Neural progenitor cell (in vitro differentiated cells): ENCODE results near the gene IFFO2. TPM values are rescaled to one million over a fixed set of nuclear protein-coding genes. Genes with fewer than 3 reads are reported as not detected.

Experiments
- DNase-seq: peaks from one replicate; pipeline ENCODE4 v3.0.0-alpha.2; 2016; ENCODE audit warnings: low spot score
- H2AFZ ChIP-seq: fragments of 200-600 bp; sonication (generic); replicated peaks from 2 replicates; pipeline ENCODE4 v1.6.1; 2016; ENCODE audit warnings: antibody characterized with exemption
- H3F3A ChIP-seq: fragments of 200-600 bp; sonication (generic); 2 replicates; pipeline ENCODE4 v1.6.1; 2016; ENCODE audit warnings: antibody characterized with exemption, low read depth
- H3K27ac ChIP-seq: fragments of 200-600 bp; sonication (generic); 2 replicates; pipeline ENCODE4 v1.5.1; 2016; ENCODE audit warnings: mild to moderate bottlenecking
- H3K27me3 ChIP-seq: fragments of 200-600 bp; sonication (generic); 2 replicates; pipeline ENCODE4 v1.6.1; 2016; ENCODE audit warnings: mild to moderate bottlenecking, moderate library complexity
- H3K36me3 ChIP-seq: fragments of 200-600 bp; sonication (generic); 2 replicates; pipeline ENCODE4 v1.5.1; 2016
- H3K4me1 ChIP-seq: fragments of 200-600 bp; sonication (generic); 2 replicates; pipeline ENCODE4 v1.6.1; 2016; ENCODE audit warnings: mixed run types
- H3K4me2 ChIP-seq: fragments of 200-600 bp; sonication (generic); 2 replicates; pipeline ENCODE4 v1.6.1; 2016
- H3K4me3 ChIP-seq: fragments of 200-600 bp; sonication (generic); 2 replicates; pipeline ENCODE4 v1.5.1; 2016
- H3K79me2 ChIP-seq: fragments of 200-600 bp; sonication (generic); 2 replicates; pipeline ENCODE4 v1.6.1; 2016; ENCODE audit warnings: low read depth
- H3K9ac ChIP-seq: fragments of 200-600 bp; sonication (generic); 2 replicates; pipeline ENCODE4 v1.6.1; 2016
- H3K9me3 ChIP-seq: fragments of 200-600 bp; sonication (generic); 2 replicates; pipeline ENCODE4 v1.5.1; 2016; ENCODE audit warnings: low read depth
- H4K20me1 ChIP-seq: fragments of 200-600 bp; sonication (generic); 2 replicates; pipeline ENCODE4 v1.6.1; 2016; ENCODE audit warnings: low read depth
- H3K27ac Mint-ChIP-seq: 3 replicates; pipeline ENCODE4 v1.8.0; 2021; ENCODE audit warnings: mixed read lengths
- H3K27me3 Mint-ChIP-seq: 2 replicates; pipeline ENCODE4 v1.8.0; 2022; ENCODE audit warnings: low read depth, mild to moderate bottlenecking, inconsistent platforms, moderate library complexity, mixed read lengths; ENCODE audit not compliant: insufficient read depth
- H3K36me3 Mint-ChIP-seq: 3 replicates; pipeline ENCODE4 v1.8.0; 2021; ENCODE audit warnings: mixed read lengths
- H3K4me1 Mint-ChIP-seq: 3 replicates; pipeline ENCODE4 v1.8.0; 2021; ENCODE audit warnings: mixed read lengths
- H3K4me3 Mint-ChIP-seq: 3 replicates; pipeline ENCODE4 v1.8.0; 2021; ENCODE audit warnings: mild to moderate bottlenecking, moderate library complexity, mixed read lengths
- H3K9me3 Mint-ChIP-seq: 3 replicates; pipeline ENCODE4 v1.8.0; 2020; ENCODE audit warnings: mixed read lengths
- CTCF ChIP-seq: fragments of 200-600 bp; sonication (generic); IDR thresholded peaks from 2 replicates; pipeline ENCODE4 v1.5.1; 2017; ENCODE audit warnings: antibody characterized with exemption, mild to moderate bottlenecking
- EZH2 ChIP-seq: fragments of 200-600 bp; sonication (generic); IDR thresholded peaks from 2 replicates; pipeline ENCODE4 v1.6.1; 2017; ENCODE audit warnings: antibody characterized with exemption, mild to moderate bottlenecking, moderate library complexity
- EZH2phosphoT487 ChIP-seq: fragments of 200-600 bp; sonication (generic); IDR thresholded peaks from 2 replicates; pipeline ENCODE4 v1.6.1; 2017; ENCODE audit warnings: antibody characterized with exemption
- total RNA-seq: library from RNA; depleted of rRNA; stranded (reverse); fragments of >200 nt; gene quantifications from 2 replicates; pipeline ENCODE4 v1.2.3, GENCODE V29; 2015; ENCODE audit warnings: low replicate concordance

The IFFO2 gene
- total RNA-seq, 1 donor from 2014 or later, result 0.65 TPM

- no peak overlapping the region for H3K4me3 ChIP-seq
- H3K4me1 Mint-ChIP-seq, result no peaks in the 10 kb centered on the region
- no peak for TF ChIP-seq CTCF
- TF ChIP-seq EZH2, result no peak
- no peak for TF ChIP-seq EZH2phosphoT487
- peaks cover 15% of the 10 kb centered on the region for H3K9me3 ChIP-seq
- no peaks in the 10 kb centered on the region for H3K36me3 ChIP-seq
- H4K20me1 ChIP-seq, result no peaks in the 10 kb centered on the region
- no peaks in the 10 kb centered on the region for H3K27me3 ChIP-seq
- peaks cover 3% of the 10 kb centered on the region for H3F3A ChIP-seq
- H3K9me3 Mint-ChIP-seq, result peaks cover 17% of the 10 kb centered on the region
- H3K4me3 Mint-ChIP-seq, result no peak overlapping the region
- DNase-seq, result no peak
- no peak overlapping the region for H3K27ac Mint-ChIP-seq
- no peaks in the 10 kb centered on the region for H3K36me3 Mint-ChIP-seq
- no peak overlapping the region for H3K4me2 ChIP-seq
- no peaks in the 10 kb centered on the region for H3K79me2 ChIP-seq
- no peaks in the 10 kb centered on the region for H3K4me1 ChIP-seq
- H3K27ac ChIP-seq, result no peak overlapping the region
- H3K27me3 Mint-ChIP-seq, result peaks cover 7% of the 10 kb centered on the region
- no peak overlapping the region for H3K9ac ChIP-seq
- no peak overlapping the region for H2AFZ ChIP-seq
Observed at GRCh38 chr1:18997508-18997907, 41.0 kb upstream of the IFFO2 start.

- Histone ChIP-seq H2AFZ (no peak overlapping the region), H3K9ac (no peak overlapping the region), H3K9me3 (peaks cover 12% of the 10 kb centered on the region), H3K4me1 (no peaks in the 10 kb centered on the region), H3F3A (peaks cover 3% of the 10 kb centered on the region), H3K4me2 (no peak overlapping the region), H4K20me1 (no peaks in the 10 kb centered on the region), H3K36me3 (no peaks in the 10 kb centered on the region), H3K79me2 (no peaks in the 10 kb centered on the region), H3K27ac (no peak overlapping the region), H3K4me3 (no peak overlapping the region), H3K27me3 (no peaks in the 10 kb centered on the region)
- TF ChIP-seq EZH2 (no peak), EZH2phosphoT487 (no peak), CTCF (no peak)
- DNase-seq, result no peak
- H3K27ac Mint-ChIP-seq, result no peak overlapping the region
- no peaks in the 10 kb centered on the region for H3K4me1 Mint-ChIP-seq
- H3K36me3 Mint-ChIP-seq, result no peaks in the 10 kb centered on the region
- peaks cover 14% of the 10 kb centered on the region for H3K9me3 Mint-ChIP-seq
- H3K27me3 Mint-ChIP-seq, result peaks cover 7% of the 10 kb centered on the region
- no peak overlapping the region for H3K4me3 Mint-ChIP-seq
Observed at GRCh38 chr1:18996548-18997177, 40.2 kb upstream of the IFFO2 start.

- Histone ChIP-seq H3F3A (no peaks in the 10 kb centered on the region), H3K4me2 (no peak overlapping the region), H3K79me2 (no peaks in the 10 kb centered on the region), H2AFZ (no peak overlapping the region), H4K20me1 (no peaks in the 10 kb centered on the region), H3K36me3 (no peaks in the 10 kb centered on the region), H3K27me3 (no peaks in the 10 kb centered on the region), H3K9me3 (no peaks in the 10 kb centered on the region), H3K4me3 (no peak overlapping the region), H3K9ac (no peak overlapping the region), H3K27ac (no peak overlapping the region), H3K4me1 (no peaks in the 10 kb centered on the region)
- Mint-ChIP-seq H3K27me3 (peaks cover 3% of the 10 kb centered on the region), H3K36me3 (no peaks in the 10 kb centered on the region), H3K4me3 (no peak overlapping the region), H3K4me1 (no peaks in the 10 kb centered on the region), H3K9me3 (no peaks in the 10 kb centered on the region), H3K27ac (no peak overlapping the region)
- no peak for TF ChIP-seq EZH2phosphoT487
- no peak for DNase-seq
Observed at GRCh38 chr1:18994381-18994780, 37.9 kb upstream of the IFFO2 start.

- no peaks in the 10 kb centered on the region for H3K9me3 Mint-ChIP-seq
- H3K4me3 Mint-ChIP-seq, result no peak overlapping the region
Observed at GRCh38 chr1:18992646-18993045, 36.2 kb upstream of the IFFO2 start.

More at GRCh38 chr1:18992646-18993045, 36.2 kb upstream of the IFFO2 start:
- H3K27me3 Mint-ChIP-seq, result no peaks in the 10 kb centered on the region
- DNase-seq, result no peak
- Histone ChIP-seq H3K36me3 (no peaks in the 10 kb centered on the region), H3K27ac (no peak overlapping the region), H3K4me2 (no peak overlapping the region), H4K20me1 (no peaks in the 10 kb centered on the region), H3F3A (no peaks in the 10 kb centered on the region), H3K9me3 (no peaks in the 10 kb centered on the region), H3K79me2 (no peaks in the 10 kb centered on the region), H3K4me1 (no peaks in the 10 kb centered on the region), H3K4me3 (no peak overlapping the region), H3K9ac (no peak overlapping the region), H3K27me3 (no peaks in the 10 kb centered on the region), H2AFZ (no peak overlapping the region)
- no peaks in the 10 kb centered on the region for H3K4me1 Mint-ChIP-seq
- no peak overlapping the region for H3K27ac Mint-ChIP-seq
- no peaks in the 10 kb centered on the region for H3K36me3 Mint-ChIP-seq
- TF ChIP-seq EZH2 (no peak), EZH2phosphoT487 (no peak), CTCF (no peak)
